MM.1S (cell line): ENCODE results near the gene UACA.

Experiments
- DNase-seq: peaks from one replicate; pipeline ENCODE4 v3.0.0-alpha.2; 2015
- H2AFZ ChIP-seq: fragments of 300-600 bp; sonication (generic); 2 replicates; pipeline ENCODE4 v1.6.0; 2016; ENCODE audit warnings: antibody characterized with exemption, low read length
- H3F3A ChIP-seq: fragments of 300-600 bp; sonication (generic); 2 replicates; pipeline ENCODE4 v1.6.1; 2016; ENCODE audit warnings: mild to moderate bottlenecking, antibody characterized with exemption, low read length, moderate library complexity, mixed read lengths; ENCODE audit not compliant: insufficient read depth
- H3K27ac ChIP-seq: fragments of 300-600 bp; sonication (generic); 2 replicates; pipeline ENCODE4 v1.5.1; 2016; ENCODE audit warnings: mild to moderate bottlenecking, low read length
- H3K27me3 ChIP-seq: fragments of 300-600 bp; sonication (generic); replicated peaks from 2 replicates; pipeline ENCODE4 v1.6.0; 2016; ENCODE audit warnings: low read length; ENCODE audit not compliant: insufficient read depth
- H3K36me3 ChIP-seq: fragments of 300-600 bp; sonication (generic); replicated peaks from 2 replicates; pipeline ENCODE4 v1.6.1; 2016; ENCODE audit warnings: mild to moderate bottlenecking, low read length, mixed read lengths; ENCODE audit not compliant: insufficient read depth
- H3K4me1 ChIP-seq: fragments of 300-600 bp; sonication (generic); 2 replicates; pipeline ENCODE4 v1.6.1; 2016; ENCODE audit warnings: low read length, mixed read lengths
- H3K4me2 ChIP-seq: fragments of 300-600 bp; sonication (generic); 2 replicates; pipeline ENCODE4 v1.6.0; 2016; ENCODE audit warnings: low read depth, low read length
- H3K4me3 ChIP-seq: fragments of 300-600 bp; sonication (generic); 2 replicates; pipeline ENCODE4 v1.5.1; 2016; ENCODE audit warnings: low read length, mixed read lengths
- H3K79me2 ChIP-seq: fragments of 300-600 bp; sonication (generic); 2 replicates; pipeline ENCODE4 v1.6.1; 2016; ENCODE audit warnings: mixed run types, low read length, mixed read lengths
- H3K9ac ChIP-seq: fragments of 300-600 bp; sonication (generic); 2 replicates; pipeline ENCODE4 v1.6.1; 2016; ENCODE audit warnings: low read length, mixed read lengths
- H3K9me2 ChIP-seq: fragments of 300-600 bp; sonication (generic); replicated peaks from 2 replicates; pipeline ENCODE4 v1.6.1; 2016; ENCODE audit warnings: mild to moderate bottlenecking, low read length, mixed read lengths; ENCODE audit not compliant: insufficient read depth
- H3K9me3 ChIP-seq: fragments of 300-600 bp; sonication (generic); replicated peaks from 2 replicates; pipeline ENCODE4 v1.6.1; 2016; ENCODE audit warnings: mild to moderate bottlenecking, low read length, mixed read lengths; ENCODE audit not compliant: insufficient read depth
- H4K20me1 ChIP-seq: fragments of 300-600 bp; sonication (generic); 2 replicates; pipeline ENCODE4 v1.6.1; 2016; ENCODE audit warnings: mild to moderate bottlenecking, low read length, moderate library complexity, mixed read lengths; ENCODE audit not compliant: insufficient read depth
- CTCF ChIP-seq: fragments of 300-600 bp; sonication (generic); IDR thresholded peaks from 2 replicates; pipeline ENCODE4 v1.5.1; 2016; ENCODE audit warnings: antibody characterized with exemption, low read length, mixed read lengths
- EZH2 ChIP-seq: fragments of 300-600 bp; sonication (generic); optimal IDR thresholded peaks from 2 replicates; pipeline ENCODE3; 2017; ENCODE audit warnings: low read depth, mild to moderate bottlenecking, antibody characterized with exemption, low read length, mixed read lengths
- EZH2phosphoT487 ChIP-seq: fragments of 300-600 bp; sonication (generic); IDR thresholded peaks from 2 replicates; pipeline ENCODE4 v1.6.1; 2018; ENCODE audit warnings: antibody characterized with exemption, low read length

UACA gene

GRCh38 chr15:70757627-70758026 lies 5.7 kb downstream of the UACA start:
- no peaks in the 10 kb centered on the region for H3K27me3 ChIP-seq
- H3K4me2 ChIP-seq = no peak overlapping the region
- no peak for TF ChIP-seq EZH2phosphoT487
- no peaks in the 10 kb centered on the region for H3K36me3 ChIP-seq
- no peaks in the 10 kb centered on the region for H3F3A ChIP-seq
- no peaks in the 10 kb centered on the region for H3K9me3 ChIP-seq
- H2AFZ ChIP-seq = no peak overlapping the region
- H3K9me2 ChIP-seq = no peaks in the 10 kb centered on the region
- H4K20me1 ChIP-seq = no peaks in the 10 kb centered on the region
- no peak for DNase-seq
- H3K9ac ChIP-seq = no peak overlapping the region
- H3K4me1 ChIP-seq = no peaks in the 10 kb centered on the region
- H3K4me3 ChIP-seq = no peak overlapping the region
- H3K27ac ChIP-seq = no peak overlapping the region
- no peaks in the 10 kb centered on the region for H3K79me2 ChIP-seq

- Histone ChIP-seq H3K4me3 (no peak overlapping the region), H3K9ac (no peak overlapping the region), H3K4me1 (no peaks in the 10 kb centered on the region), H3K9me3 (no peaks in the 10 kb centered on the region), H3K4me2 (no peak overlapping the region), H2AFZ (no peak overlapping the region), H3K27me3 (no peaks in the 10 kb centered on the region), H3K27ac (no peak overlapping the region), H3F3A (no peaks in the 10 kb centered on the region), H4K20me1 (no peaks in the 10 kb centered on the region), H3K79me2 (no peaks in the 10 kb centered on the region), H3K36me3 (no peaks in the 10 kb centered on the region), H3K9me2 (no peaks in the 10 kb centered on the region)
- DNase-seq = no peak
- TF ChIP-seq CTCF (no peak), EZH2 (no peak)
Observed at GRCh38 chr15:70754862-70755261, 8.5 kb downstream of the UACA start.

- no peak for TF ChIP-seq EZH2phosphoT487
- TF ChIP-seq EZH2 = no peak
- no peak for TF ChIP-seq CTCF
- no peak overlapping the region for H3K9ac ChIP-seq
- H3K36me3 ChIP-seq = no peaks in the 10 kb centered on the region
- no peaks in the 10 kb centered on the region for H3K27me3 ChIP-seq
- no peak overlapping the region for H2AFZ ChIP-seq
- no peaks in the 10 kb centered on the region for H3K4me1 ChIP-seq
- no peaks in the 10 kb centered on the region for H3K9me2 ChIP-seq
- no peaks in the 10 kb centered on the region for H3K9me3 ChIP-seq
- H4K20me1 ChIP-seq = no peaks in the 10 kb centered on the region
- no peak overlapping the region for H3K4me2 ChIP-seq
- H3F3A ChIP-seq = no peaks in the 10 kb centered on the region
- no peak for DNase-seq
- H3K4me3 ChIP-seq = no peak overlapping the region
- no peak overlapping the region for H3K27ac ChIP-seq
- H3K79me2 ChIP-seq = no peaks in the 10 kb centered on the region
Observed at GRCh38 chr15:70753101-70753829, 10.1 kb downstream of the UACA start.

GRCh38 chr15:70752193-70752635 lies 11.1 kb downstream of the UACA start:
- Histone ChIP-seq H3K4me1 (no peaks in the 10 kb centered on the region), H3K79me2 (no peaks in the 10 kb centered on the region), H3F3A (no peaks in the 10 kb centered on the region), H3K27me3 (no peaks in the 10 kb centered on the region), H4K20me1 (no peaks in the 10 kb centered on the region), H3K4me2 (no peak overlapping the region), H3K4me3 (no peak overlapping the region), H3K9me2 (no peaks in the 10 kb centered on the region), H3K9ac (no peak overlapping the region), H3K36me3 (no peaks in the 10 kb centered on the region), H2AFZ (no peak overlapping the region), H3K27ac (no peak overlapping the region), H3K9me3 (no peaks in the 10 kb centered on the region)
- peak; percentile 33 for DNase-seq
- TF ChIP-seq CTCF (no peak), EZH2 (no peak), EZH2phosphoT487 (no peak)
